Measurements from ENCODE around the gene VWA5A. TPM values are rescaled to one million over a fixed set of nuclear protein-coding genes. Genes with fewer than 3 reads are reported as not detected.

VWA5A gene
- total RNA-seq, 2 donors from 2014 or later, result 2.6 to 6.9 TPM

DNA sequence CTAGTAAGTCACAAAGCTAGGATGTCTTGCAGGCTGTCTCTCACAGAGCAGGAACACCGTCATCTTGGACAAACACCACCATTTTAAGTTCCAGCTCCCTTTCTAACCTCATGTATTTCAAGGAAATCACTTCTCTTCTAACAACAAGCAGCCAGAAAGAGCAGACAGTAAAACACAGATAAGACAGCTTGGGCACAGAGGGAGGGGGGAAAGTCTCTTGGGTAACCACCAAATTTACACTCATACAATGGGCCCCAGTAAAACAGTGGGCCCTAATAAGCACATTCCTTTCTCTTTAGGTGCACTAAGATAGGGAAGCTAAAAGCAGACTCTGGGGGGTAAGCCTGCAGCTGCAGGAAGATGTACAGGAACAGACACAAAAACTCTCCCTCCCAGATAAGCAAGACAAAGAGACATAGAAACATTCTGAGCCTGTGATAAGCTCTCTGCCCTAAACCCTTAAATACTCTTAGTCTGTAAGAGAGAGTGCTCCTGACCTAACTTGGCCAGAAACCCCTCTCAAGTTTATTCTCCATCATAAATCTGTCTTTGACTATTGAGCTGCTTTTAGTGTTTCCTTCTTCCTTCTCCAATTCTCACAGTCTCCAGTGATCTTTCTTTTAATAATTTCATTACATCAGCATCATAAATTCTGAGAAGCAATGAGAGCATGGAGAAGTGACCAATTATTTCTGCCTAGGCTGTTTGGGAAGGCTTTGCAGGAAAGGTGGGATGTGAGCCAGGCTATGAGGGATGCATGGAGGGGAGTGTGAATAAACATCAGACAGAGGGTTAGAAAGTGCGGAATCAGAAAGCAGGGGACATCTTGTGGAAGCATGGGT, 75.3 kb downstream of the VWA5A start:
- H3K9me3 ChIP-seq, result no peaks in the 10 kb centered on the region
- TF ChIP-seq, protein P1, sequence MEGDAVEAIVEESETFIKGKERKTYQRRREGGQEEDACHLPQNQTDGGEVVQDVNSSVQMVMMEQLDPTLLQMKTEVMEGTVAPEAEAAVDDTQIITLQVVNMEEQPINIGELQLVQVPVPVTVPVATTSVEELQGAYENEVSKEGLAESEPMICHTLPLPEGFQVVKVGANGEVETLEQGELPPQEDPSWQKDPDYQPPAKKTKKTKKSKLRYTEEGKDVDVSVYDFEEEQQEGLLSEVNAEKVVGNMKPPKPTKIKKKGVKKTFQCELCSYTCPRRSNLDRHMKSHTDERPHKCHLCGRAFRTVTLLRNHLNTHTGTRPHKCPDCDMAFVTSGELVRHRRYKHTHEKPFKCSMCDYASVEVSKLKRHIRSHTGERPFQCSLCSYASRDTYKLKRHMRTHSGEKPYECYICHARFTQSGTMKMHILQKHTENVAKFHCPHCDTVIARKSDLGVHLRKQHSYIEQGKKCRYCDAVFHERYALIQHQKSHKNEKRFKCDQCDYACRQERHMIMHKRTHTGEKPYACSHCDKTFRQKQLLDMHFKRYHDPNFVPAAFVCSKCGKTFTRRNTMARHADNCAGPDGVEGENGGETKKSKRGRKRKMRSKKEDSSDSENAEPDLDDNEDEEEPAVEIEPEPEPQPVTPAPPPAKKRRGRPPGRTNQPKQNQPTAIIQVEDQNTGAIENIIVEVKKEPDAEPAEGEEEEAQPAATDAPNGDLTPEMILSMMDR (IDR thresholded peaks at IDR 0.05), result no peak
- no peak overlapping the region for H3K4me3 ChIP-seq
- no peak for DNase-seq (ENCODE audit: low spot score)
- no peaks in the 10 kb centered on the region for H3K36me3 ChIP-seq
- no peak overlapping the region for H3K27ac ChIP-seq
- H3K4me1 ChIP-seq, result no peaks in the 10 kb centered on the region
- no peaks in the 10 kb centered on the region for H3K27me3 ChIP-seq

- TF ChIP-seq, protein P1 (IDR thresholded peaks at IDR 0.05), result no peak
- H3K4me1 ChIP-seq, result no peaks in the 10 kb centered on the region
- H3K9me3 ChIP-seq, result no peaks in the 10 kb centered on the region
- H3K36me3 ChIP-seq, result no peaks in the 10 kb centered on the region
- no peak overlapping the region for H3K4me3 ChIP-seq
- H3K27ac ChIP-seq, result no peak overlapping the region
- no peaks in the 10 kb centered on the region for H3K27me3 ChIP-seq
- no peak for DNase-seq (ENCODE audit: low spot score)
These were observed 78.2 kb downstream of the VWA5A start for GRCh38 chr11:124193221-124194010.

DNA sequence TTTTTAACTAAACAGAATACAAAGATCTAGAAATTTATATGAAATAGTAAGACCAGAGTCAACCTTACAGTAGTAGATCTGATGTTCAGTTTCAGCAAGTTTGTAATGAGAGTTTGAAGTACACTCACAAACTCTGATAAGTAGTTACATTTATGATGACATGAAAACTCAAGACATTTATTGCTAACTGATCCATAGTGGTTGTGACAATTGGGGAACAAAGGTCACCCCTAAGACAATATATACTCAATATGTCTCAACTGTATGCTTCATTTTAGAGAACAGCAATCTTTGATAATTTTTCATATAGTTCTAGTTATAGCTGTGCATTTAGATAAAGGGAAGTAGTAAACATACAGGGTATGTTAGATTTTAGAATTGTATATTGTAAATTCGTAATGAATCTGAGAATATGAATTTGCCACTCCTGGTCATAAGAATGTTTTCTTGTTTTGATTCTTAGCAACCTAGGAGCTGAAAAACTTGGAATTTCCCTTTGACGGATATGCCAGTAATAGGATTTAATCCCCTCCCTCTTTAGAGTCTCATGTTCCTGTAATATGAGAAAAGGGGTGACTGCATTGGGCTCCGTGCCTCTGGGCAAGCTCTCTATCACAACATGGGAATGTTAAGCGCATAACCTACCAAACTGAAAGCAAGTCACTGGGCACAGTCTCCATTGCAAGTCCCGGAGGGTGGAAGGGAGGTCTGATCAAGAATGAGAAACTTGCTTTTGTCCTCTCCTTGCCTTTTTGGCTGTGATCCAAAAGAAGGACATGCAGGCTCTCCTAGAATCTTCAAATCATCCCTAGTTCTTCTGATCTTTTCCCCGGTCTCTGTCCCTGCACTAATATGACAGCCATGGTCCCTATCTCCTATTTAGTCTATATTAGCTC, 79.3 kb downstream of the VWA5A start:
- H3K36me3 ChIP-seq, result no peaks in the 10 kb centered on the region
- no peaks in the 10 kb centered on the region for H3K27me3 ChIP-seq
- no peak overlapping the region for H3K27ac ChIP-seq
- H3K4me3 ChIP-seq, result no peak overlapping the region
- TF ChIP-seq, protein P1 (IDR thresholded peaks at IDR 0.05), result no peak
- DNase-seq (ENCODE audit: low spot score), result no peak
- no peaks in the 10 kb centered on the region for H3K4me1 ChIP-seq
- H3K9me3 ChIP-seq, result no peaks in the 10 kb centered on the region

GRCh38 chr11:124195189-124195734, 80.0 kb downstream of the VWA5A start:
- TF ChIP-seq, protein P1 (IDR thresholded peaks at IDR 0.05), result peak; percentile 11 to 67
- Histone ChIP-seq H3K9me3 (no peaks in the 10 kb centered on the region), H3K27ac (no peak overlapping the region), H3K4me3 (no peak overlapping the region), H3K27me3 (no peaks in the 10 kb centered on the region), H3K4me1 (no peaks in the 10 kb centered on the region), H3K36me3 (no peaks in the 10 kb centered on the region)
- DNase-seq (ENCODE audit: low spot score), result peak; percentile 71

Other genes with a start within 250 kb of the VWA5A start
- gene TMEM225, start 229.8 kb upstream of the VWA5A start, total RNA-seq, result not detected
- gene OR8D4, start 213.3 kb upstream of the VWA5A start, total RNA-seq, result not detected
- gene OR4D5, start 175.8 kb upstream of the VWA5A start, total RNA-seq, result not detected
- not detected for gene OR6T1, start 171.6 kb upstream of the VWA5A start, total RNA-seq
- not detected for gene OR10S1, start 137.7 kb upstream of the VWA5A start, total RNA-seq
- not detected for gene OR10G6, start 120.3 kb upstream of the VWA5A start, total RNA-seq
- gene OR10G4, start 102.5 kb upstream of the VWA5A start, total RNA-seq, result not detected
- under 1 TPM in 1 of 2 donors, not detected in 1; 0.74 TPM for gene OR10G9, start 92.4 kb upstream of the VWA5A start, total RNA-seq
- gene OR10G8, start 88.7 kb upstream of the VWA5A start, total RNA-seq, result not detected
- gene OR10G7, start 74.1 kb upstream of the VWA5A start, total RNA-seq, result not detected
- gene OR10D3, start 67.9 kb downstream of the VWA5A start, total RNA-seq, result not detected
- not detected for gene OR8G1, start 125.6 kb downstream of the VWA5A start, total RNA-seq
- not detected for gene OR8G5, start 140.9 kb downstream of the VWA5A start, total RNA-seq
- not detected for gene OR8D1, start 198.5 kb downstream of the VWA5A start, total RNA-seq
- gene OR8D2, start 204.7 kb downstream of the VWA5A start, total RNA-seq, result not detected

All from right atrium auricular region (tissue), 2 donors.